HEK293 (cell line): ENCODE measurements around the gene CBX1.
"Not testable (repeated sequence)": the region's sequence is repeated elsewhere in the genome, so short reads cannot be mapped to it uniquely, and the experiment has no call there.

Experiments used
- HOXA7 ChIP-seq: sonication (generic); formaldehyde crosslinking; IDR thresholded peaks from 2 replicates; pipeline ENCODE4 v1.8.1; 2022; ENCODE audit warnings: missing genetic modification reagents, borderline replicate concordance
- OSR2 ChIP-seq: fragments of 450-650 bp; formaldehyde crosslinking; IDR thresholded peaks from 2 replicates; pipeline ENCODE4 v1.5.1; 2016; ENCODE audit warnings: missing biosample characterization, missing genetic modification characterization
- REPIN1 ChIP-seq: fragments of 450-650 bp; formaldehyde crosslinking; IDR thresholded peaks from 2 replicates; pipeline ENCODE4 v1.5.1; 2017; ENCODE audit warnings: missing biosample characterization, missing genetic modification characterization, low read depth
- ZBTB48 ChIP-seq: fragments of 450-650 bp; formaldehyde crosslinking; IDR thresholded peaks from 2 replicates; pipeline ENCODE4 v1.5.1; 2016; ENCODE audit warnings: missing biosample characterization, missing genetic modification characterization
- ZNF223 ChIP-seq: fragments of 450-650 bp; formaldehyde crosslinking; IDR thresholded peaks from 2 replicates; pipeline ENCODE4 v1.5.1; 2016; ENCODE audit warnings: missing biosample characterization, missing genetic modification characterization
- ZNF416 ChIP-seq: fragments of 450-650 bp; formaldehyde crosslinking; IDR thresholded peaks from 2 replicates; pipeline ENCODE4 v1.5.1; 2016; ENCODE audit warnings: missing biosample characterization, missing genetic modification characterization
- ZNF610 ChIP-seq: fragments of 450-650 bp; formaldehyde crosslinking; IDR thresholded peaks from 2 replicates; pipeline ENCODE4 v1.5.1; 2016; ENCODE audit warnings: missing biosample characterization, missing genetic modification characterization, borderline replicate concordance
- TF ChIP-seq, protein P1 (sequence below): fragments of 450-650 bp; formaldehyde crosslinking; IDR thresholded peaks from 2 replicates; pipeline ENCODE4 v1.5.1; 2016; ENCODE audit warnings: missing biosample characterization, missing genetic modification characterization

DNA sequence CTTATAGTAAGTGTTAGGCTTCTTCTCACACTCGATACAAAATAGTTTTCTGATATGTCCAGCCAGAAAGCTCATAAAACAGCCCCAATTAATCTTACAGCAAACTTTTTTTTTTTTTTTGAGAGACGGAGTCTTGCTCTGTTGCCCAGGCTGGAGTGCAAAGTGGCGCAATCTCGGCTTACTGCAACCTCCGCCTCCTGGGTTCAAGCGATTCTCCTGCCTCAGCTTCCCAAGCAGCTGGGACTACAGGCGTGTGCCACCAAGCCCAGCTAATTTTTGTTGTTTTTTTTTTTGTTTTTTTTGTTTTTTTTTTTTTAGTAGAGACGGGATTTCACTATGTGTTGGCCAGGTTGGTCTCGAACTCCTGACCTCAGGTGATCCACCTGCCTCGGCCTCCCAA lies 24.1 kb downstream of the CBX1 start:
- TF ChIP-seq, protein P1, sequence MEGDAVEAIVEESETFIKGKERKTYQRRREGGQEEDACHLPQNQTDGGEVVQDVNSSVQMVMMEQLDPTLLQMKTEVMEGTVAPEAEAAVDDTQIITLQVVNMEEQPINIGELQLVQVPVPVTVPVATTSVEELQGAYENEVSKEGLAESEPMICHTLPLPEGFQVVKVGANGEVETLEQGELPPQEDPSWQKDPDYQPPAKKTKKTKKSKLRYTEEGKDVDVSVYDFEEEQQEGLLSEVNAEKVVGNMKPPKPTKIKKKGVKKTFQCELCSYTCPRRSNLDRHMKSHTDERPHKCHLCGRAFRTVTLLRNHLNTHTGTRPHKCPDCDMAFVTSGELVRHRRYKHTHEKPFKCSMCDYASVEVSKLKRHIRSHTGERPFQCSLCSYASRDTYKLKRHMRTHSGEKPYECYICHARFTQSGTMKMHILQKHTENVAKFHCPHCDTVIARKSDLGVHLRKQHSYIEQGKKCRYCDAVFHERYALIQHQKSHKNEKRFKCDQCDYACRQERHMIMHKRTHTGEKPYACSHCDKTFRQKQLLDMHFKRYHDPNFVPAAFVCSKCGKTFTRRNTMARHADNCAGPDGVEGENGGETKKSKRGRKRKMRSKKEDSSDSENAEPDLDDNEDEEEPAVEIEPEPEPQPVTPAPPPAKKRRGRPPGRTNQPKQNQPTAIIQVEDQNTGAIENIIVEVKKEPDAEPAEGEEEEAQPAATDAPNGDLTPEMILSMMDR (tag by site-specific recombination) = not testable (repeated sequence)
- not testable (repeated sequence) for TF ChIP-seq OSR2 (tag by site-specific recombination); HOXA7 (CRISPR knock-in tag); ZNF416 (tag by site-specific recombination); ZNF610 (tag by site-specific recombination); REPIN1 (tag by site-specific recombination); ZBTB48 (tag by site-specific recombination); ZNF223
